Effector CD8-positive, alpha-beta T cell (primary cell): ENCODE results near the gene KATNB1.
A peak's percentile ranks its signal among the peaks of the same experiment; 100 is the strongest.
"Not testable (repeated sequence)": the region's sequence is repeated elsewhere in the genome, so short reads cannot be mapped to it uniquely, and the experiment has no call there.

Source experiments
- DNase-seq: peaks from one replicate; lab custom pipeline; 2025; lab: John Stamatoyannopoulos, UW

KATNB1 gene

GRCh38 chr16:57701759-57702371, 33.7 kb upstream of the KATNB1 start:
- DNase-seq = no peak

DNA sequence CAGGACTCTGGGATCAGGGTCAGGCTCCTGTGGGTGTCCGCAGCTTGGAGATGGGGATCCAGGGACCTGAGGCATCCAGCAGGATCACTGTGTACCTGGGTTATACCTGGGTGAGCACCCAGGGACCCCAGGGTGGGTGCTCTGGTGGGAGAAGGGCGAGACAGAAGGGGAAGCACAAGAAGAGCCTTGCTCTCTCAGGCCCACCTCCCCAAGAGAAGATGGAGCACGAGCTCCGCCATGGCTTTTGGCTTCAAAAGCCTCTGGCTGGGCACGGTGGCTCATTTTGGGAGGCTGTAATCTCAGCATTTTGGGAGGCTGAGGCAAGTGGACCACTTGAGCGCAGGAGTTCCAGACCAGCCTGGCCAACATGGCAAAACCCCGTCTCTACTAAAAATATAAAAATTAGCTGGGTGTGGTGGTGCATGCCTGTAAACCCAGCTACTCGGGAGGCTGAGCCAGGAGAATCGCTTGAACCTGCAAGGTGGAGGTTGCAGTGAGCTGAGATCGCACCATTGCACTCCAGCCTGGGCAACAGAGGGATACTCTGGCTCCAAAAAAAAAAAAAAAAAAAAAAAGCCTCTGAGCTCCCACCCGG, 32.1 kb upstream of the KATNB1 start:
- no peak for DNase-seq

- no peak for DNase-seq
Observed at GRCh38 chr16:57704011-57704904, 31.3 kb upstream of the KATNB1 start.

DNA sequence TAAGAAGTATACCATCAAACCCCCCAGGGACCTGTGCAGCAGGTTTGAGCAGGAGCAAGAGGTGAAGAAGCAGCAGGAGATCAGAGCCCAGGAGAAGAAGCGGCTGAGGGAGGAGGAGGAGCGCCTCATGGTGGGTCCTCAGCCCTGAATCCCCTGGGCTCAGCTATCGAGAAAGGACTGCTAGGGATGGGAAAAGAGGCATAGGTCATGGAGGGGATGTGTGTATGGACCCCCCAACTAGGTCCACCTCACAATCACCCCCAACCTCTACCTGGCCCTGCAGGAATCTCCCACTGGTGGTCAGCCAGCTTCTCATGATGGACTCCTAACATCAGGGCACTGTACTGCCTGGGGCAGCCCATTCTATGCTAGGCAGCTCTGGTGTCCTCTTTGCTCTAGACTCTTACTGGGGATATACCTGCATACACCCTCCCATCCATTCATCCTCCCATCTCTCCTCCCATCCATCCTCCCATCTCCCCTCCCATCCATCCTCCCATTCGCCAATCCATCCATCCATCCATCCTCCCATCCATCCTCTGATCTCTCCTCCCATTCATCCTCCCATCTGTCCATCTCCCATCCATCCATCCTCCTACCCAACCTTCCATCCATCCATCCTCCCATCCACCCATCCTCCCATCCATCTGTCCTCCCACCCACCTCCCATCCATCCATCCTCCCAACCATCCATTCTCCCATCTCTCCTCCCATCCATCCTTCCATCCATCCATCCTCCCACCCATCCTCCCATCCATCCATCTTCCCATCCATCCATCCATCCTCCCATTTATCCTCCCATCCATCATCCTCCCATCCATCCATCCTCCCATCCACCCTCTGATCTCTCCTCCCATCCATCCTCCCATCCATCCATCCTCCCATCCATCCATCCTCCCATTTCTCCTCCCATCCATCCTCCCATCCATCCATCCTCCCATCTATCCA, 30.4 kb upstream of the KATNB1 start:
- DNase-seq = no peak

GRCh38 chr16:57706717-57707116, 28.9 kb upstream of the KATNB1 start:
- DNase-seq = no peak

DNA sequence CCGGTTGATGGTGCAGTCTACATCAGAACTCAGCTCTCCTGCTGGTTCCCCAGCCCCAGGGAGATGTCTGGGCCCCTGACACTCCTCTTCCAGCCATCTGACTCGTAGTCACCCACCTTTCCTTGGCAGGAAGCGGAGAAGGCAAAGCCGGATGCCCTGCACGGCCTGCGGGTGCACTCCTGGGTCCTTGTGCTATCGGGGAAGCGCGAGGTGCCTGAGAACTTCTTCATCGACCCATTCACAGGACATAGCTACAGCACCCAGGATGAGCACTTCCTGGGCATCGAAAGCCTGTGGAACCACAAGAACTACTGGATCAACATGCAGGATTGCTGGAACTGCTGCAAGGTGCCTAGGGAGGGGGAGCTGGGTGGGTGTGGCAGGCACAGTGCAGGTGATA, 28.2 kb upstream of the KATNB1 start:
- DNase-seq = no peak

DNA sequence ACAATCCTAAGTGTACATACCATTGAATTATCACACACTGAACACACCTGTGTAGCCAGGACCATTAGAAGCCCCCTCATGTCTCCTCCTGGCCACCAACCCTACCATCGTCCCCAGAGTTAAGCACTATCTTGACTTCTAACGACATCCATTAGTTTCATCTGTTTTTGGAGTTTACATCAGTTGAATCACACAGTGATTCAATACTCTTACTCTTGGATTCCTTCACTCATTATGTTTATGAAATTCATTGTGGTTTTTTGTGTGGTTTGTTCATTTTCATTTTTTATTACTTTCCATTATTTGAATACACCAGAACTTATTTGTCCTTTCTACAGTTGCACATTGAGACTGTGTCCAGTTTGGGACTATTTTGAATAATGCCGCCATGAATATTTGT, 27.4 kb upstream of the KATNB1 start:
- DNase-seq = no peak

- no peak for DNase-seq
Observed at GRCh38 chr16:57709663-57710062, 25.9 kb upstream of the KATNB1 start.

- DNase-seq = no peak
Observed at GRCh38 chr16:57711346-57711745, 24.2 kb upstream of the KATNB1 start.

GRCh38 chr16:57711993-57712392, 23.6 kb upstream of the KATNB1 start:
- DNase-seq = no peak

DNA sequence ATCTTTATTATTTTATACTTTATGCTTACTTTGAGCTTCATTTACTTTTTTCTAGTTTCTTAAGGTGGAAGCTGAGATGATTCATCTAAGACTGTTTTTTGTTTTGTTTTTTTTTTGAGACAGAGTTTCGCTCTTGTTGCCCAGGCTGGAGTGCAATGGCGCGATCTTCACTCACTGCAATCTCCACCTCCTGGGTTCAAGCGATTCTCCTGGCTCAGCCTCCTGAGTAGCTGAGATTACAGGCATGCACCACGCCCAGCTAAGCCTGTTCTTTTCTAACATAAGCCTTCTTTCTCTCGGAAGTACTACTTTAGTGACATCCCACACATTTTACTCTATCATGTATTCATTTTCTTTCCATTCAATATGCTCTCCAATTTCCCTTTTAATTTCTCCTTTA, 23.0 kb upstream of the KATNB1 start:
- not testable (repeated sequence) for DNase-seq

DNA sequence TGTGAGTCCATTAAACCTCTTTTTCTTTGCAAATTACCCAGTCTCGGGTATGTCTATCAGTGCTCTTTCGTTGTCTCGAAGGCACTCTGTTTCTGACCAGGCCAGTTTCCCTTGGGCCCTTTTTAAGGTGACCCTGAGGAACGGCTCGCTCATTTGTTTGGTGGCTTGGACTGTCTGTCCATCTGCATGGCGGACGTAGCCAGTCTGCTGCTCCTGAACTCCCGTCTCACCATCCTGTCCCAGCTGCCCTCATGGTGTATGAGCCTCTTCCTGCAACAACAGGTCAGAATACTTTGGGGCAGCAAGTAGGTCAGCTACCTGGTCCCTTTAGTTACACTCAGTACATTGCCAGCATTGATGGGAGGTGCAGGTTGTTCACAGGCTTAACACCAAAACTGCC, 22.0 kb upstream of the KATNB1 start:
- no peak for DNase-seq

- DNase-seq = no peak
Observed at GRCh38 chr16:57714047-57714446, 21.5 kb upstream of the KATNB1 start.

DNA sequence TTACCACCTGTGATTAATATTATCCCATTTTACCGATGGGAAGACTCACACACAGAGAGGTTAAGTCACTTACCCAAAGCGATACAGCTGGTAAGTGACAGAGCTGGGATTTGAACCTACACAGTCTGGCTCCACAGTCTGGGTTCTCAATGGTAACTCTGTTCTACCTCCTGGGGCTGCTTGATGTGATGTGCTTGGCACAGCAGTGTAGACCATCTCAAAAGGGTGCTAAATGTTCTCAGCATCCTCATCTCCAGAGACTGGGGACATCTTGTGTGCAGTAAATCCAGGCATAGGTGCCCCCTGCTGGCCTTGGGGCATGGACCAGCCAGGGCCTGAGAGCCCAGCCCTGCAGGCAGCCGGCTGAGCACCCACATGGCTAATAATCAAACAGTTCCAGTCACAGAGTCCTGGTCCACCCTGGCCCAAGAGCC, 15.4 kb upstream of the KATNB1 start:
- DNase-seq = peak; percentile 13

DNA sequence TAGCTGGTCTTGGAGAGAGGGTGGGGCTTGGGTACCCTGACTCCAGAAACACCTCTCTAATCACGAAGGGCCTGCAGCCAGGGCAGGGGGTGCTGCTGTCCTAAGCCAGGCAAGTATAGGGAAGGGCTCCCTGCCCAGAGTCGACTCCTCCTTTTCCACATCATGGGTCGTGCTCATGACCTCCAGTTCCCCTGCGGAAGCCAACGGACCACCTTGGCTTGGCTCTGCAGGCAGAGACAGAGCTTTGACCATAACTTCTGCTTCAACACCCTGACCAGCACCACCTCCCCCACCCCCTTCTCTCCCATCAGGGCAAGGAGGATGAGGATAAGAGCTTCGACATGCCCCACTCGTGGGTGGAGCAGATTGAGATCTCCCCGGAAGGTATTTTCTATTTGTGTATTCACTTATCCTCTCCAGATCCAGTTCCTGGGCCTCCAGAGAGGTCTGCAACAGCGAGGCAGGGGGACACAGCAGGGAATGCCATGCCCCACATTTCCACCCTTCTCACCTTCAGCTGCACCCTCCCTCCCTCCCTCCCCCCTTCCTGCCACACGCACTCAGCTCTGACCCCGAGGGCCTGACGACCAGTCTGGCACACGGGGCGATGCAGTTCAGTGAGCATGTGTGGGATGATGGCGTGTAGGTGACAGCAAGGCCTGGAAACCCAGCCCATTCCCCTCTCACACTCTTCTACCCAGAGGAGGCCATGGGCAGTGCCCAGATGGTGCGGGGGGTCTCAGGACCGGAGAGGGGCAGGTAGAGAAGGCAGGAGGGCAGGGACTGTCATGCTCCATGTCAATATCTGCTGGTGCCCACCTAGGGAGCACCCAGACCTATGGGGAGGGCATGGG, 14.0 kb upstream of the KATNB1 start:
- DNase-seq = no peak

- DNase-seq = no peak
Observed at GRCh38 chr16:57722210-57722499, 13.4 kb upstream of the KATNB1 start.

DNA sequence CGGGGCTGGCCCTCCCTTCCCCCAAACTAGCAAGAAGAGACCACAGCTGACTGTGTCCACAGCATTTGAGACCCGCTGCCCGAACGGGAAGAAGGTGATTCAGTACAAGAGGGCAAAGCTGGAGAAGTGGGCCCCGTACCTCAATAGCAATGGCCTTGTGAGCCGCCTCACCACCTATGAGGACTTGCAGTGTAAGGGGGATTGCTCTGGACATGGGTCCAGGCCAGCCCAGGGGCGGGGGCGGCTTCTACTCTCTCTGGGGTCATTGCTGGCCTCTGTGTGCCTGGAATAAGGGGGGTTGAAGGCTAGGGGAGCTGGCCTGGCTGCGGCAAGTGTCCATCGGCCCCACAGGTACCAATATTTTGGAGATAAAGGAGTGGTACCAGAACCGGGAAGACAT, 12.9 kb upstream of the KATNB1 start:
- DNase-seq = no peak

DNA sequence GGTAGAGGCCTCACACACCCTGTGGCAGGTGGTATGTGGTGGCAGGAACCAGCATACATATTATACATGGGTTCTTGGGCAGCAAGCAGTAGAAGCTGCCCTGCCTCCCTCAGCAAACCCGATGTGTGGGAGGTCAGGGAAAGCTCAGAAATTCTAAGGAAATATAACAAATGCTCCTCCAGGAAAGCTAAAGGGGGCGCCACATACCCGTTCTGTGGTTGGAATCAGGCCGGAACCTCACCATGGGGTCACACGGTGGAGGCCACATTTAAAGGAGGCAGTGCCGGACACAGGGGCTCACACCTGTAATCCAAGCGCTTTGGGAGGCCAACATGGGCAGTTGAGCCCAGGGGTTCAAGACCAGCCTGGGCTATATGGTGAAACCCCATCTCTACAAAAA, 12.4 kb upstream of the KATNB1 start:
- no peak for DNase-seq

GRCh38 chr16:57724531-57724930, 11.0 kb upstream of the KATNB1 start:
- no peak for DNase-seq

GRCh38 chr16:57725151-57725550, 10.4 kb upstream of the KATNB1 start:
- DNase-seq = no peak

GRCh38 chr16:57725554-57725953, 10.0 kb upstream of the KATNB1 start:
- DNase-seq = no peak
